Large intestine (tissue), 3 donors: ENCODE results near the gene CHTF8. TPM values are rescaled to one million over a fixed set of nuclear protein-coding genes. Genes with fewer than 3 reads are reported as not detected.

ENCODE experiments used
- DNase-seq, 2 donors: peaks; one replicate each; pipeline versions ENCODE4 v3.0.0 to v3.0.0-alpha.2; 2013
- H3K27ac ChIP-seq: one replicate; pipeline ENCODE4 v1.5.1; 2013; ENCODE audit warnings: low read length
- H3K27me3 ChIP-seq: 2 replicates; pipeline ENCODE4 v1.6.1; 2013; ENCODE audit warnings: low read length; ENCODE audit not compliant: control insufficient read depth, insufficient read depth
- H3K36me3 ChIP-seq: 2 replicates; pipeline ENCODE4 v1.6.1; 2013; ENCODE audit warnings: low read length; ENCODE audit not compliant: control insufficient read depth, insufficient read depth
- H3K4me1 ChIP-seq: one replicate; pipeline ENCODE4 v1.6.1; 2013; ENCODE audit warnings: low read length; ENCODE audit not compliant: control insufficient read depth, insufficient read depth
- H3K4me3 ChIP-seq: one replicate; pipeline ENCODE4 v1.5.1; 2013; ENCODE audit warnings: low read length
- H3K9me3 ChIP-seq: one replicate; pipeline ENCODE4 v1.6.1; 2013; ENCODE audit warnings: mild to moderate bottlenecking, low read depth, low read length, moderate library complexity; ENCODE audit not compliant: control insufficient read depth
- WGBS: methylation state at CpG from one replicate; pipeline ENCODE4 v1.1.5; 2013; ENCODE audit warnings: low lambda C conversion rate; ENCODE audit not compliant: insufficient coverage; 5-methylcytosine and 5-hydroxymethylcytosine counted together
- polyA plus RNA-seq: library from polyadenylated mRNA; unstranded; fragments of 120-200 nt; gene quantifications from one replicate; pipeline ENCODE4 v1.2.1, GENCODE V29; 2013

The CHTF8 gene
- polyA plus RNA-seq, 1 donor = 93.8 TPM

DNA sequence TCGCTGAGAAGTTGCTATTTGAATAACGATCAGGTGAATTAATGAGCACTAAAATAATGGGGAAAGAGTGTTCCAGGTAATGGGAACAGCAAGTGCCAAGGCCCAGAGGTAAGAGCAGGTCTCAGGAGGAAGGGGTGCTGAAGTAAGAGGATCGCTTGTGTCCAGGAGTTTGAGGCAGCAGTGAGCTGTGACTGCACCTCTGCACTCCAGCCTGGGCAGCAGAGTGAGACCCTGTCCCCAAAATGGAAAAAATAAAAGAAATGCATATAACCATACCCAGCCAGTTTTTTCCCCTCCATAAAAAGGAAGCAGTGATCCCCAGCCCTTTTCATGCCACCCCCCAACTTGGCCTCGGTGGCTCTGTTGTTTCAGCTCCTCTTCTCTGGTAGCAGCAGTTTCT, 43.7 kb downstream of the CHTF8 start:
- no peaks in the 10 kb centered on the region for H3K36me3 ChIP-seq
- no peak for DNase-seq
- H3K4me3 ChIP-seq = no peak overlapping the region
- WGBS = 100% methylated on average over 1 of the region's 4 CpGs
- H3K9me3 ChIP-seq = no peaks in the 10 kb centered on the region
- no peaks in the 10 kb centered on the region for H3K27me3 ChIP-seq
- no peak overlapping the region for H3K27ac ChIP-seq
- peaks cover 11% of the 10 kb centered on the region for H3K4me1 ChIP-seq

DNA sequence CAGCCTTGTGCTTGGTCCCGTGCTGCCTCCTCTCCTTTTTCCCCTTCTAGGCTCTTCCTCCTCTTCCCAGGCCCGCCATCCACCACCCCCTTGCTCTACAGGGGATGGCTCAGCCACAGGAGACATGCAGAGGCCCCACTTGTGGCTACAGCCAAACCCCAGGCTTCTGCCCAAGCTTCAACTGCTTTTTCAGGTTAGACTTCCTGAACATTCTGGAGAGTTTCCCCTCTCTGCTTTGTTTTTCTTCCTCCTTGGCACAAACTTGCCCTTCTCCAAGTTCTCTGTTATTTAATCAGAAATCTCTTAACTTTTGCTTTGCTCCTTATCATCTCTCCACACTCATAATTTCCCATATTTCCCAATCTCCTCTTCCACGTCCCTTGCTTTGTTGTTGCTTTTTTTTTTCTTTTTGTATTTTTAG, 45.2 kb downstream of the CHTF8 start:
- no peak overlapping the region for H3K27ac ChIP-seq
- no peaks in the 10 kb centered on the region for H3K36me3 ChIP-seq
- H3K4me1 ChIP-seq = peaks cover 11% of the 10 kb centered on the region
- 79% methylated on average over 1 of the region's 3 CpGs for WGBS
- H3K27me3 ChIP-seq = no peaks in the 10 kb centered on the region
- no peaks in the 10 kb centered on the region for H3K9me3 ChIP-seq
- no peak for DNase-seq
- no peak overlapping the region for H3K4me3 ChIP-seq

GRCh38 chr16:69085032-69085695, 47.2 kb downstream of the CHTF8 start:
- 92% methylated on average over 2 of the region's 5 CpGs for WGBS
- Histone ChIP-seq H3K36me3 (no peaks in the 10 kb centered on the region), H3K9me3 (no peaks in the 10 kb centered on the region), H3K4me1 (peaks cover 11% of the 10 kb centered on the region), H3K27me3 (no peaks in the 10 kb centered on the region), H3K27ac (no peak overlapping the region), H3K4me3 (no peak overlapping the region)
- DNase-seq = no peak

DNA sequence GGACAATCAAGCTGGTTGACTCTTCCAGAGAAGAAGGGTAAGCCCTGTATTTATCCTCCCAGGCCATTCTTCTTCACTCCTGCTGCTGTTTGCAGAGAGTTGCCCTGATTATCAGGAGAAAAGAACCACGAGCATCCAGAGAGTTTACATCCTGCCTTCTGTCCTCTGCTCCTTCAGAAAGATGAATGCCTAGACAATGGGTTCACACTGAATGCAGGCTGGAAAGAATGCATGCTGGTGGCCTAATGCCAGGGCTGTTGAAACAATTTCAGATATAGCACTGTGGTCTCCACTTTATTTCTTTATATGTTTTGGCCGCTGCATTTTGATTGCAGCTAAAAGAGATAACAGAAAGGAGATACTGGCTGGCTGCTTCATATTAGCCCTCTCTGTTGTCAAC, 48.1 kb downstream of the CHTF8 start:
- no peak for DNase-seq
- H3K4me1 ChIP-seq = peaks cover 5% of the 10 kb centered on the region
- no CpG with 5 or more reads among the region's 2 CpGs for WGBS
- no peak overlapping the region for H3K4me3 ChIP-seq
- no peaks in the 10 kb centered on the region for H3K9me3 ChIP-seq
- H3K27me3 ChIP-seq = no peaks in the 10 kb centered on the region
- H3K27ac ChIP-seq = no peak overlapping the region
- no peaks in the 10 kb centered on the region for H3K36me3 ChIP-seq

DNA sequence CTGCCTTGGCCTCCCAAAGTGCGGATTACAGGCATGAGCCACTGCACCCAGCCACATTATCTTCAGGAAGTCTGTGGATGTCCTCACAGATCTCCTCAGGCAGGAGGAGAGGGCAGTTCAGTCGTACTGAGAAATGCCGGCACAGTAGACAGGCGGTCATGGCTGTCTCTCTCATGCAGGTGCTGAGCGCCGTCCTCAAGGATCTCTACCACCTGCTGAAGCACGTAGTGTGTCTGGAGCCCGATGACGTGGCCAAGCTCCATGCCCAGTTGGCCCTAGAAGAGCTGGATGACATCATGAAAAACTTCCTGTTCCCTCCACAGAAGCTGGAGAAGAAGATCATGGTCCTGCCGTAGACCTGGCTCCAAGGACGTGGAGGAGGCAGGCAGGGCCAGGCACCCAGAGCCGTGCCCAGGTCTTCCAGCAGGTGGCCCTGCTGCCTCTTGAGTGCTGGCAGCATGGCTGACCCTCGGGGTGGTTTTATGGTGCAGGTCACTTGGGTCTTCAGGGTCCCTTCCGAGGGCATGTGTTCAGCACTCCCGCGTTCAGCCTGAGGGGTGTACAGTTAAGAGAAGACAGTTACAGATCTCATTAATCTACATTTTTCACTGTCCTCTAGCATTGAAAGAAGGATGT, 49.0 kb downstream of the CHTF8 start:
- Histone ChIP-seq H3K27me3 (no peaks in the 10 kb centered on the region), H3K9me3 (no peaks in the 10 kb centered on the region), H3K4me3 (no peak overlapping the region), H3K36me3 (no peaks in the 10 kb centered on the region), H3K4me1 (no peaks in the 10 kb centered on the region), H3K27ac (no peak overlapping the region)
- no peak for DNase-seq
- no CpG with 5 or more reads among the region's 16 CpGs for WGBS

DNA sequence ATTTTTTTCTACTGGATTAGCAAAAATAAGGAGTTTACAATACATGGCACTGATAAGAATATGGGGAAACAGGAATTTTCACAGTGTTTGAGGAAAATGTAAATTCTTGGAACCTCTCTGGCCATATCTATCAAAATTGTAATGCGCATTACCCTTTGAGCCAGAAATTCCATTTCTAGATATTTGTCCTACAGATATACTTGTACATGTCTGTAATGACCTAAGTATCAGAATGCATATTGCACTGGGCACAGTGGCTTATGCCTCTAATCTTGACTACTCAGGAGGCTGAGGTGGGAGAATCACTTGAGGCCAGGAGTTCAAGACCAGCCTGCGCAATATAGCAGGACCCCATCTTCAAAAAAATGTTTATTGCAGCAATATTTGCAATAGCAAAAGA, 52.7 kb downstream of the CHTF8 start:
- no peaks in the 10 kb centered on the region for H3K36me3 ChIP-seq
- no peak for DNase-seq
- H3K9me3 ChIP-seq = no peaks in the 10 kb centered on the region
- no CpG with 5 or more reads among the region's 2 CpGs for WGBS
- no peak overlapping the region for H3K4me3 ChIP-seq
- no peaks in the 10 kb centered on the region for H3K4me1 ChIP-seq
- no peak overlapping the region for H3K27ac ChIP-seq
- no peaks in the 10 kb centered on the region for H3K27me3 ChIP-seq

GRCh38 chr16:69078073-69078472, 54.3 kb downstream of the CHTF8 start:
- no peaks in the 10 kb centered on the region for H3K27me3 ChIP-seq
- H3K4me3 ChIP-seq = no peak overlapping the region
- no peak for DNase-seq
- H3K36me3 ChIP-seq = no peaks in the 10 kb centered on the region
- WGBS = 100% methylated on average over 2 of the region's 7 CpGs
- no peaks in the 10 kb centered on the region for H3K4me1 ChIP-seq
- no peaks in the 10 kb centered on the region for H3K9me3 ChIP-seq
- H3K27ac ChIP-seq = no peak overlapping the region

DNA sequence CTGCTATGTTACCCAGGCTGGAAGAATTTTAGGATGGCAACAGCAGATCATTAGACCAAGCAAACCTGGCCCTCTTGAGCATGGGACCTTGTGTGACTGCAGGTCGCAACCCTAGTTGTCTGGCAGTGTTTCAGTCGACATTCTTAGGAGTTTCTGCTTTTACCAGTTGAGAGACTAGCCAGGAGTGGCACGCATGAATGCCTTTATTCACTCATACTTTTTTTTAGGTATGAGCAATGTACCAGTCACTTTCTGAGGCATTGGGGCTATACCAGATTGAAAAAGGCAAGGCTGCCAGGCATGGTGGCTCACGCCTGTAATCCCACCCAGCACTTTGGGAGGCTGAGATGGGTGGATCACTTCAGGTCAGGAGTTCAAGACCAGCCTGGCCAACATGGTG, 55.1 kb downstream of the CHTF8 start:
- H3K4me3 ChIP-seq = no peak overlapping the region
- peaks cover 5% of the 10 kb centered on the region for H3K4me1 ChIP-seq
- whole genome bisulfite sequencing = no CpG with 5 or more reads among the region's 4 CpGs
- H3K9me3 ChIP-seq = no peaks in the 10 kb centered on the region
- no peak for DNase-seq
- no peaks in the 10 kb centered on the region for H3K36me3 ChIP-seq
- no peak overlapping the region for H3K27ac ChIP-seq
- no peaks in the 10 kb centered on the region for H3K27me3 ChIP-seq

DNA sequence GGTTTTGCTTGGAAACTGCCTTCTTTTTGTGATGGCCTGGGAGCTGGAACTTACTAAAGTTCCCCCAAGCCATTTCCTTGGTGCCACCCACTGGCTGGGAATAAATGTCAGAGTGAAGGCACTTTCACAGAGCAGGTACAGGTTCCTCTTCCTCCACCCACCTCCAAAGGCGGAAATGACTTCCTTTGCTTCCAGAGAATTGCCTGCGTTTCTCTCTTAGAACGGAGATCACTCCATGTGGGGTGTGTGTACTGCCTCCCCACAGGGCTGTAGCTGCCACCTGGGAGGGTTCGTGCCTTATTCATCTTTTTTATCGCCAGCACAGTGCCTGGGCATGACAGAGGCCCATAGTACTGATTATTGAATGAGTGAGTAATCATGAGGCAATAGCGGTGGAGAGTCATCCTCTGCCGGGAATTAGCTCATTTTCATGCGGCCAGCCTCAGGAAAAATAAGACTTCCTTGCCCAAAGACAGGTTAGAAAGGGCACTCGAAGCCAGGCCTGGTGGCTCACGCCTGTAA, 59.1 kb downstream of the CHTF8 start:
- Histone ChIP-seq H3K9me3 (no peaks in the 10 kb centered on the region), H3K27ac (peak overlapping the region; percentile 69), H3K36me3 (no peaks in the 10 kb centered on the region), H3K27me3 (no peaks in the 10 kb centered on the region), H3K4me1 (peaks cover 10% of the 10 kb centered on the region), H3K4me3 (no peak overlapping the region)
- DNase-seq = peak in 1 of 2 donors; percentile 32
- WGBS = no CpG with 5 or more reads among the region's 10 CpGs

GRCh38 chr16:69072640-69072974, 59.8 kb downstream of the CHTF8 start:
- Histone ChIP-seq H3K4me1 (peaks cover 10% of the 10 kb centered on the region), H3K27me3 (no peaks in the 10 kb centered on the region), H3K4me3 (no peak overlapping the region), H3K36me3 (no peaks in the 10 kb centered on the region), H3K27ac (peak overlapping the region; percentile 69), H3K9me3 (no peaks in the 10 kb centered on the region)
- no peak for DNase-seq
- WGBS = no CpG with 5 or more reads among the region's 2 CpGs

DNA sequence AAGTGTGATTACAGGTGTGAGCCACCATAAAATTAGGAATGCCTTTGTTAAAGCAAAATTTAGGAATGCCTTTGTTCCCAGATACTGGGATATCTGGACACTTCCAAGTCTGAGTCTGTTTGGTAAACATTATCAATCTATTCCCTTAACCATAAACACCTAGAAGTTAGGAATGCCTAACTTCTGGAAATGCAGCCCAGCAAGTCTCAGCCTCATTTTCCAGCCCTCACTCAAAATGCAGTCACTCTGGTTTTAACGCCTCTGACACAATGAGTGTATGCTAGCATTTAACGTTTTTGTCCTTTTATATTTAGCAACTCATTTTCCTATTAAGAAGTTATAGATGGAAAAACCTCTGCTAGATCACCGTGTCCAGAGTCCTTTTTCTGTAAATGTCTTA, 61.4 kb downstream of the CHTF8 start:
- WGBS = no CpG with 5 or more reads among the region's 3 CpGs
- Histone ChIP-seq H3K4me1 (peaks cover 10% of the 10 kb centered on the region), H3K27me3 (no peaks in the 10 kb centered on the region), H3K36me3 (no peaks in the 10 kb centered on the region), H3K27ac (peak overlapping the region; percentile 69), H3K9me3 (no peaks in the 10 kb centered on the region), H3K4me3 (no peak overlapping the region)
- no peak for DNase-seq
